ENCODE data around the gene CCDC7.
A peak's percentile ranks its signal among the peaks of the same experiment; 100 is the strongest.
"Not testable (repeated sequence)": the region's sequence is repeated elsewhere in the genome, so short reads cannot be mapped to it uniquely, and the experiment has no call there.

The CCDC7 gene

GRCh38 chr10:32738958-32739357 lies 293.0 kb downstream of the CCDC7 start:
- no peak for DNase-seq

DNA sequence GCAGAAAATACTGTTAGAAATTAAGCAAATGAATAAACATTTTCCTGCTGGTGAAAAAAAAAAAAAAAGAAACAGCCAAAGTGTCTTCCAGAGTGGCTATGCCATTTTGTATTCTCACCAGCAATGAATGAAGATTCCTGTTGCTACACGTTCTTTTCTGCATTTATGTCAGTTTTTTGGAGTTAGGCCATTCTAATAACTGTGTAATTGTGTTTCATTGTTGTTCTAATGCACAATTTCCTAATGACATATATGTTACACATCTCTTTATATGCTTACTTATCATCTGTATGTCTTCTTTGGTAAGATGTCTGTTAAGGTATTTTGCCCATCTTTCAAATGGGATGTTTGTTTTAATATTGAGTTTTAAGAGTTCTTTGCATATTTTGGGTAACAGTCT lies 298.4 kb downstream of the CCDC7 start:
- no peak for DNase-seq

GRCh38 chr10:32746869-32747268 lies 300.9 kb downstream of the CCDC7 start:
- DNase-seq: no peak

DNA sequence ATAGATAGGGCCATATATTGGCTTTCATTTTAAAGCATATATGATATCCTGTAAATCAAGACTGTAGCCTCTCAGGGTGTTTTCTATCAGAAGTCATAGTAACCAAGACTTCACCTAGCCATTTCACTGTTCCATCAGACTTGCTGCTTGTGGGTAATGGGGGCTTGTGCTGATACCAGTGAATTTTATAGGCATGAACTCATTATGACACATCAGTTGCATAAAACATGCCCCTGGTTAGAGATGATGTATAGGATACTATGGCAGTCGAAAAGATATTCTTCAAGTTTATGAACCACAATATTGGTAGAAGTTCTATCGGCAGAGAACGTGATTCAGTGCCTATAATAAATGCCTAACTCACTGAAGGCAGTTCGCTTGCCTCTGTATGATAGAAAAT lies 305.6 kb downstream of the CCDC7 start:
- DNase-seq: no peak

- not testable (repeated sequence) for DNase-seq
Measured at GRCh38 chr10:32754900-32755299, 309.0 kb downstream of the CCDC7 start.

- DNase-seq: no peak
Measured at GRCh38 chr10:32771217-32771616, 325.3 kb downstream of the CCDC7 start.

DNA sequence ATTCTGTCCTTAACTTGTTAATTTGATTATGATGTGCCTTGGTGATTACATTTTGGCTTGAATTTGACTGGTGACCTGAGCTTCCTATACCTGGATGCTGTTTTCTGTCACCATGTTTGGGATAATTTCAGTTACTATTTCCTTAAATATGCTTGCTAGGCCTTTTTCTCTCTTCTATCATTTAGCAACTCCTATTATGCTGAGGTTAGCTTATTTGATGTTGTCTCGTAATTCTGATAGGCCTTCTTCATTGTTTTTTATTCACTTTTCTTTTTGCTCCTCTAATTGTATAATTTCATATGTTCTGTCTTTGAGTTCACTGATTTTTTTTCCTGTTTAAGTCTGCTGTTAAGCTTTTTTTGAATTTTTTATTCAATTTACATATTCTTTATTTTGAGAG lies 327.2 kb downstream of the CCDC7 start:
- no peak for DNase-seq

DNA sequence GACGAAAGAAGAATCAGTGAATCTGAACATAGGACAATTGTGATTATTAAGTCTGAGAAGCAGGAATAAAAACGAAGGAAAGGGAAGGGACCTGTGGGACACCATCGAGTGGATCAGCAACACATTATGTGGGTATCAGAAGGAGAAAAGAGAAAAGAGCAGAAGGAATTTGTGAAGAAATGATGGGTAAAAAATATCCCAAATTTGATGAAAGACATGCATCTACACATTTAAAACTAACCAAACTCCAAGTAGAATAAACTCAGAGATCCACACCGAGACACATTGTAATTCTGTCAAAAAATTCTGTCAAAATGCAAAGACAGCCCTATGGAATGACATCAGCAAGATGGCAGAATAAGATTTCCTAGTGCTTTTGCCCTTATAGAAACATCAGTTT lies 341.0 kb downstream of the CCDC7 start:
- no peak for DNase-seq

- DNase-seq: no peak
Measured at GRCh38 chr10:32787690-32788284, 341.8 kb downstream of the CCDC7 start.

DNA sequence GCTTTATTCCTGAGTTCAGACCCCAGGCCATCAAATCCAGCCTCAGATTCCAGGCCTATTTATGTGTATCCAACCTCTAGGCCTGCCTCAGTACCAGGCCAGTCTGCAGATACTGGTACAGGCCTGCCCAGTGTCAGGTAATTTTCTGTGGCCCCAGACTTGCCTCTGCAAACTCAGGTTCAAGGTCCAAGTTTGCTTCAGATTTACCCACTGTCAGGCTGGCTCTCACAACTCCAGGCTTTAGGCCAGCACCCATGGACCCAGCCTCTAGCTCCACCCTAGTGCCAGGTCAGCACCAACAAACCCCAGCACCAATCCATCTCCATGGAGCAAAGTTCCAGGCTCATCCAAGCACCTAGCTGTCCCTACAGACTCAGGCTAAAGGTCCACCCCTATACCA lies 342.4 kb downstream of the CCDC7 start:
- no peak for DNase-seq

DNA sequence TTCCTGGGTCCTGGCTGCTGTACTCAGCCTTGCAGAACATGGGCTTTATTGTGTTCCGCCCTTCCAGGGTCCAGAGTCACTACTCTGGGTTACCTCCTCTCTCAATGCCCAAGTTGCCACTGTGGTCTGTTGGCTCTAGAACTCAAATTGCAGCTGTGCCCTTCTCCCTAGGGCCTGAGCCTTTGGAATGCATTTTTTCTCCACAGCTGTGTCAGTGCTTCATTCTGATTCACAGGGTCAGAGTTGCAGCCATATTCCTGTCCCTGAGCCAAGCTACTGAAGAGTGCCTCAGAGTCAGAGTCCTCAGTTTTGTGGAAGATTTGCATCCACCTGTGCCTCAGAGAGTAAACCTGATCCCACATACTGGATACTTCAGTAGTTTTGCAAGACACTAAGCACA lies 344.5 kb downstream of the CCDC7 start:
- no peak for DNase-seq

DNA sequence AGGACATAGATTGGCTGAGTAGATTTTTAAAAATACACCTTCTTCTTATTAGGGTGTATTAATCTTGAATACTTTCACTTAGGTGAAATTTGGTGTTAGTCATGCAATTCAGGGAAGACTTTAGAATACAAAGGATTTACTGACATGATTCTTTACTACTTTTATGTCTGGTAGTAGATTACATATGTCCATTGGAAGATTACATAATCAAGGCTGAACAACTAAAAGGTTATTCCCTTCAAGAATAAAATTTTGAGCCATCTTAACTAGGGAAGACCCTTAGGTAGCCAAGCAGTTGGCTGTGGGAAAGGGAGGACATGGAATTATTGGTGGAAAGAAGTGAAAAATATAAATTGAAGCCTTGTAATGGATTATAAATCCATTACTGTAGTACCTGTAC lies 347.1 kb downstream of the CCDC7 start:
- DNase-seq: no peak

DNA sequence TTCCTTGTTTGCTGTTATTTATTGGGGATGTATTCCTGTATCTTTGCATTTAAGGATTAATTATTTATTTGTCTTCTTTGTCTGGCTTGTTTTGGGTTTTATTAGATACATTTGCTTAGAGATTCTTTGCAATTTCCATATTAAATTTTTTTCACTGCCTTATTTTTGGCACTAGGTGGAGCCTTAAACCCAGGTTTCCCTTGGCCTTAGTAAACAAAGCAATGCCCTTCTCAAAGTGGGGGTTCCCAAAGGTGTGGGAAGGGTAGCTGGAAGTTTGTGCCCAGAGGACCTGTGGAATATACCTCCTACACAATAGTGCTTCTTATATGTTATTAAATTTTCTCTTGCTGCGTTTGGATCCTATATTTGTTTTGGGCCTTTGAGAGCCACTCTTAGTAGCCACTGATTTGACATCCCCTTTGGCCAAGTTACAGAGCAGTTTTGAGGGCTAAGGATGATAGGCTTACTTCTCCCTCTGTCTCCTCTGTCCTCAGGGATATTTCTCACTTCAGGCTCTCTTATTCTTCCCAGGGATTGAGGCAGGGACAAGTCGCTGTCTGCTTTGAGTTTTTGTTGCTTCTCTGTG lies 349.8 kb downstream of the CCDC7 start:
- peak; percentile 26 for DNase-seq

DNA sequence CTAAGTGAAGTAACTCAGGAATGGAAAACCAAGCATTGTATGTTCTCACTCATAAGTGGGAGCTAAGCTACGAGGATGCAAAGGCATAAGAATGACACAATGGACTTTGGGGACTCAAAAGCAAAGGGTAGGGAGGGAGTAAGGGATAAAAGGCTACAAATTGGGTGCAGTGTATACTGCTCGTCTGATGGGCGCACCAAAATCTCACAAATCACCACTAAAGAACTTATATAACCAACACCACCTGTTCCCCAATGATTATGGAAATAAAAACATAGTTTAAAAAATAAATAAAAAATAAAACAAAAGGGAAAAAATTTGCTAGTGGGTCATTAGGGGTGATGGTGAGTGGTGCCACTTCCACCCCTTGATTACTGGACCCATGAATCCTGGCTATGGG lies 351.5 kb downstream of the CCDC7 start:
- DNase-seq: not testable (repeated sequence)

- DNase-seq: no peak
Measured at GRCh38 chr10:32846974-32847373, 401.0 kb downstream of the CCDC7 start.

DNA sequence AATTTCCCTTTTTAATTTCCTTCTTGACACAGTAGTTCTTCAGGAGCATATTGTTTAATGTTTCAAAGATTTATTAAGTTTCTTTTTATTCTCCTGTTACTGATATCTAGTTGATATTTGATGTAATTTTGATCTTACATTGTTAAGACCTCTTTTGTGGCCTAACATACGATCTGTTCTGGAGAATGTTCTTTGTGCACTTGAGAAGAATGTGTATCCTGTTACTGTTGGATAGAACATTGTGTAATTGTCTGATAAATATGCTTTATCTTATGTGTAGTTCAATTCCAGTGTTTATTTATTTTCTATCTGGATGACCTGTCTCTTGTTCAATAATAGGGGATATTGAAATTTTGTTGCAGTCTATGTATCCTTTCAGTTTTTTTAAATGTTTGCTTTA lies 405.4 kb downstream of the CCDC7 start:
- DNase-seq: no peak

- DNase-seq: no peak
Measured at GRCh38 chr10:32854435-32854834, 408.5 kb downstream of the CCDC7 start.

DNA sequence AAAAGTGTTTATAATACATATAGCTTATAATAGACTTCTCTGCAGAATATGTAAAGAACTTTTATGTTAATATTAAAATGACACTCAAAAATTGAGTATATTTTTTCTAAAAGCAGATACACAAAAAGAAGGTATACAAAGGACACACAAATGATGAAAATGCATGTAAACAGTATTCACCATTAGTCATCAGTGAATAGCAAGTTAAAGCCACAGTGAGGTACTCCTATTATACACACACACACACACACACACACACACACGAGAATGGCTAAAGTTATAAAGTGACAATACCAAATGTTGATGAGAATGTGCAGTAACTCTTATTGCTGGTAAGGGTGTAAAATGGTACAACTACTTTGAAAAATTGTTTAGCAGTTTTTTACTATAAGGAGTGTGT lies 419.2 kb downstream of the CCDC7 start:
- DNase-seq: no peak

- DNase-seq: no peak
Measured at GRCh38 chr10:32877915-32878314, 432.0 kb downstream of the CCDC7 start.

GRCh38 chr10:32878646-32879045 lies 432.7 kb downstream of the CCDC7 start:
- DNase-seq: no peak

- no peak for DNase-seq
Measured at GRCh38 chr10:32882076-32882475, 436.1 kb downstream of the CCDC7 start.

GRCh38 chr10:32887481-32887880 lies 441.5 kb downstream of the CCDC7 start:
- no peak for DNase-seq

- no peak for DNase-seq
Measured at GRCh38 chr10:32888161-32888927, 442.4 kb downstream of the CCDC7 start.

DNA sequence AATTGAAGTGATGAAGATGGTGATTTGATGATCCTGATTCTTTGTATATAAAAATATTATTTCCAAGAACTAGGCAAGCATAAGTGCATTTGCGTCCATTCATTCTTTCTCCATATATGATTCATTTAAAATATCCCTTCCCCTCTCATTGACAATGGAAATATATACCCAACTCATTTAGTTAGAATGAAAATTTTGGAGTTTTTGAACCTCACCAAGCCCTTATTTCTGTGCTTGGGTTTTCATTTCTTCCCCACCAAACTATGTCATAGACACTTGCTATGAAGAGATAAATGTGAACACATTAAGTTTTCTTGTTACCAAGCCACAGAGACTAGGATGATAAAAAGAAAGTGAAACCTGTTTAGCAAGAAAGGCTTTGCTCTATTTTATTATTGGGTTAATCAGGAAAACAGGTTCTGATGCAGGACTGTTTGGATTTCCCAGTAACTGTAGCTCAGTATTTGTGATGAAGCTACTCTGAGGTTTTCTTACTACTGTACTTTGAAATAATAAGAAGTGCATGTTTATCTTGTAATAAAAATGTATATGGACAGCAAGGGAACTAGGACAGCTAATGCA lies 443.8 kb downstream of the CCDC7 start:
- DNase-seq: no peak
